HG03460 (cell line): ENCODE data around the gene ACTR2.
"Not testable (repeated sequence)": the region's sequence is repeated elsewhere in the genome, so short reads cannot be mapped to it uniquely, and the experiment has no call there.

Experiments used
- ATAC-seq: cut with Tn5 transposase; IDR thresholded peaks from one replicate; pipeline ENCODE4 v1.9.1; 2021; ENCODE audit not compliant: unreplicated experiment

Gene ACTR2

GRCh38 chr2:65311049-65311448 is 83.4 kb downstream of the ACTR2 start:
- ATAC-seq = no peak

GRCh38 chr2:65311596-65311995 is 84.0 kb downstream of the ACTR2 start:
- ATAC-seq = no peak

GRCh38 chr2:65313126-65313953 is 85.7 kb downstream of the ACTR2 start:
- no peak for ATAC-seq

GRCh38 chr2:65313954-65314256 is 86.3 kb downstream of the ACTR2 start:
- ATAC-seq = no peak

DNA sequence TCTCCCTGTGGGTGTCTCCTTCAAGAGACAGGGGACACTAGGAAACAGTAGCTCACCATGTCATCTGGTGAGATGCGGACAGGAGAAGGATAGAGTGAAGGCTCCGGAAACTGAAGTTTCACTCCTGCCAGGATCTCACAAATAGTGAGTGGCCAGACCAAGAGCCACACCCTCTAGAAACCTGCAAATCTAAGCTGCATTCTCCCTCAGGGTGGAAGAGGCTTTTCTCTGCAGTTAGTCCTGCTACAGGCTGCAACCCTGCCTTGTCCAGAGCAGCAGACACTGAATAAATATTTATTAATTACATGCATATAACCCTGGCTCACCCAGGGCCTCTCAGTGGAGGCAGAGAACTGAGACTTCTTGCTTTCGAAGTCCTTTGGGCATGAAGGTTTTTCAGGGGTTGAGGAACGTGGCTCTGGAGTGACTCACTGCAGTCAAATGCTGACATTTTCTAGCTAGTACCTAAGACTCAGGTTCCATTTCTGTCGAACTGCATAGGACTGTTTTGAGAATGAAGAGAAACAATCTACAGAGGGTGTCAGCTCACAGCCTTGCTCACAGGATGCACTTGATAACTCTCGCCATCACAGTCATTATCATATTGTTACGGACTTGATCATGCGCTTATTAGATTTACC is 87.3 kb downstream of the ACTR2 start:
- no peak for ATAC-seq

GRCh38 chr2:65316072-65316471 is 88.4 kb downstream of the ACTR2 start:
- ATAC-seq = no peak

DNA sequence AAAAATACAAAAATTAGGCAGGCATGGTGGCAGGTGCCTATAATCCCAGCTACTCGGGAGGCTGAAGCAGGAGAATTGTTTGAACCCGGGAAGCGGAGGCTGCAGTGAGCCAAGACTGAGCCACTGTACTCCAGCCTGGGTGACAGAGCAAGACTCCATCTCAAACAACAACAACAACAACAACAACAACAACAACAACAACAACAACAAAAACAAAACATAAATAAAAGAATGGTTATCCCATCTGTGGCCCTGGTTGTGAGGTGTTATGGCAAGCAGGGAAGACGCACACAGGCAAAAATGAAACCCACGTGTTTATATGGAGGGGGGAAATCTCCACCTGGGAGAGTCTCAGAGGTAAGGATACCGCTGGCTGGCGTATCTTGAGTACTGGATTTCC is 89.7 kb downstream of the ACTR2 start:
- ATAC-seq = not testable (repeated sequence)

DNA sequence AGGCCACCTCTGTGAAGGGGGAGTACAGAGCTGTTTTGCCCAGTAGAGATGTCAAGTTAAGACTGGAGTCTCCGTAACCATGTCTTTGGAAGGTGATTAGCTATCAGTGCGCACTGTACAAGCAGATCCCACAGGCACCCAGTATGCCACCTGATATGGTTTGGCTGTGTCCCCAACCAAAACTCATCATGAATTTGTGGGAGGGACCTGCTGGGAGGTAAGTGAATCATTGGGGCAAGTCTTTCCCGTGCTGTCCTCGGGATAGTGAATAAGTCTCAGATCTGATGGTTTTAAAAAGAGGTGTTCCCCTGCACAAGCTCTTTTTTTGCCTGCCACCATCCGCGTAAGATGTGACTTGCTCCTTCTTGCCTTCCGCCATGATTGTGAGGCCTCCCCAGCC is 90.2 kb downstream of the ACTR2 start:
- no peak for ATAC-seq

DNA sequence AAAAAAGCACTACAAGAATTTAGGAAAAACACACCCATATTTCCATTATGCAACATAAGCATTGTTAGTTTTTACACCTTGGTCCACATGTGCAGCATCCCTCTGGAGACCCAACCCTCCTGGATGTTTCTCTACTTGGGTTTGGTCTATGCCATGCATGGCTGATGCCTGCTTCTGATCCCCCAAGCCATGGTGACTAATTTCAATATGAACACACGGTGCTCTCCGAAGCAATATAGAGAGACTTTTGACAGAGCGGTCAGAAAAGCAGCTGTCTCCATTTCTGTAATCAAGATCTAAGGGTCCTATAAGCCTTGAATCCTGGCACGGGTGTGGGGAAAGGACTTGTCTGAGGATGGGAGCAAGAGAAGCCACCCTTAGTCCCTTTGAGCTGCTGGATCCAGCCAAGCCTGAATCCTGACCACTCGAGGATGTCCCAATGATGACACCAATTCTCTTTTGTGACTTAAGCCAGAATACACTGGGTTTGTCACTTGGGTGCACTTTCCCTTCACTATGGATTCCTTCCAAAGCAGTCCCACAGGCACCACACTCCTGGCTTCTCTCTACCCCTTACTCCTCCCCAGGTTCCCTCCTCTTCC is 91.5 kb downstream of the ACTR2 start:
- ATAC-seq = no peak

- ATAC-seq = no peak
Observed at GRCh38 chr2:65319674-65320041, 92.0 kb downstream of the ACTR2 start.

DNA sequence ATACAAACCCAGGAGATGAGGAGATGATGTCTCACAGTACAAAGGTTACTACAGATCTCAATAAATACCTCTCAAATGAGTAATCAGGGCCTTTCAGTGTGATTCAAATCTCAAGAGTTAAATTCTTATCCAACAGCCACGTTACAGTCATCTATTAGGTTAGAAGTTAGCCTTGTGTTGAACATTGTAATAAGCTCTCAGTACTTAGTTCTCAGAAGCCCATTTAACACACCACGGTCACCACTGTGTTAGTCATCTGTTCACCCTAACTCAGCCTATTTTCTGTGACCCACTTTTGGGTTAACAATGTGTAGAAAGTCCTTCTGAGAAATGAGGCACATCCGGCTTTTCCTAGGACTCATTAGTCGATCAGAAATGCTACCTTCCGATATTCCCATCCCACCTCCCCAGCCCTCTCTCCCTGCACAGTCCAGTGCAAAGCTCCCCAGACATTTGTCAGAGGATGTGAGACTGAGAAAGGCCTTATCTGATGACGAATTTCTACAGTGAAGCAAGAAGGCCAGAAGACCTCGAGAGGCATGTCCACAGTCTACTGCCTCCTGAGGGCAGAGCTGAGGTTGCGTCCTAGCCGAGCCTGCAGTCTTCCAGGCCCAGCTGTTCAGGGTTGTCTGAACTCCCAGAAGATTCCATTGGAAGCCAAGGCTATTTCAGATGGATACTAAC is 92.6 kb downstream of the ACTR2 start:
- ATAC-seq = peak; percentile 64
